GM19328 (cell line): ENCODE data around the gene SLC2A14.
"Not testable (repeated sequence)": the region's sequence is repeated elsewhere in the genome, so short reads cannot be mapped to it uniquely, and the experiment has no call there.

Source experiments
- ATAC-seq: cut with Tn5 transposase; IDR thresholded peaks from one replicate; pipeline ENCODE4 v1.9.1; 2021; ENCODE audit warnings: mild to moderate bottlenecking, moderate library complexity; ENCODE audit not compliant: unreplicated experiment

The SLC2A14 gene

GRCh38 chr12:7877420-7877819, 4.7 kb upstream of the SLC2A14 start:
- no peak for ATAC-seq

DNA sequence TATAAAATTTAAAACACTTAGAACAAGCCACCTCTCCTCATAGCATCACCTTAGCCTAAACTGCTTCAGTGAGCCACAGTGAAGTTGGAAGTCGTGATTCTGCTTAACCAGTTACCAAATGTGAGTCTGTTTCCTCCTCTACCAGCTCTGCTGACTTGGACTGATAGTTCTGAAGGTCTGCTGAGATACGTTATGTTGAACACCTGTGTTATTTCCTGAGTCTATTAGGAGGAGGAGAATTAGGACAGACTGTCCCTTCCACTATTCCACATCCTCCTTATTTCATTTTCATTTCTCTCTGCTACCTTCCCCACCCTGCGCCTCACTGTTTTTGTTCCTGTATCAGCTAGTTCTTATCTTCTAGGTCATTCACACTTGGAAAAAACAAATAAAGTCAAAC, 2.4 kb downstream of the SLC2A14 start:
- ATAC-seq = no peak

DNA sequence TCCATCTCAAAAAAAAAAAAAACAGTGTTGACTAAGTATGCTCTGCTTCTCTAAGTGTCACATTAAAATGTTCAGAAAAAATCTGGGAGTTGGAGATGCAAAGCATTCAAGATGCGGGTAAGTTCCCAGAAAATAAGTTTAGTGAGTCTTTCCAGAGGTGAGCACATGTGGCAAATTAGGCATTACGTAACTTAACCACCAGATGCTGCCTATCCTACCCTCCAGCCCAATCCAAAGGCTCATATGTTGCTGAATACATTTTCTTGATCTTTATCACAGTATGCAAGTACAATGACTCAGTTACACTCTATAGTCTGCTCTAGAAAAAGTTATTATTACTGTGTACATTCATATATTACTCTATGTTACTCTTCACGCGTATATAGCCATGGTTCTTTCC, 3.6 kb downstream of the SLC2A14 start:
- no peak for ATAC-seq

- no peak for ATAC-seq
Measured at GRCh38 chr12:7868391-7868790, 4.3 kb downstream of the SLC2A14 start.

- no peak for ATAC-seq
Measured at GRCh38 chr12:7864601-7865150, 8.0 kb downstream of the SLC2A14 start.

GRCh38 chr12:7862814-7863348, 9.8 kb downstream of the SLC2A14 start:
- ATAC-seq = not testable (repeated sequence)

- not testable (repeated sequence) for ATAC-seq
Measured at GRCh38 chr12:7862301-7862700, 10.4 kb downstream of the SLC2A14 start.

DNA sequence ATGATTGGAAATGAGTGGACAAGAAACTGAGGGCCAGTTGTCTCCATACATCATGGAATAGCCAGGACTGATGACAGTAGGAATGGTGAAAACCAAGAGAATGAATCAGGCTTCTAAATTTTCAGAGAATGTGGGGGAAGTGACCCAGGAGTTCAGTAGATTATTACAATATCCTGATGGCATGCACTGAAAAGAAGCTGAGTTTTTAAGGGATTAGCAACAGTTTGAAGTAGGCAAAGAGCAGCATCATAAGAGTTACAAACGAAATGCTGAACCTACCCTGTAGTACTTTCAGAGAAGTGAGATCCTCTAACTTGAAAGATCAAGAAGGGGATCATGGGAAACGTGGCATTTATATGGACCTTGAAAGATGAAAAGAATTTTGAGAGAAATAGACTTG, 13.2 kb downstream of the SLC2A14 start:
- ATAC-seq = no peak

GRCh38 chr12:7857971-7858370, 14.7 kb downstream of the SLC2A14 start:
- no peak for ATAC-seq

- no peak for ATAC-seq
Measured at GRCh38 chr12:7856516-7856915, 16.2 kb downstream of the SLC2A14 start.

DNA sequence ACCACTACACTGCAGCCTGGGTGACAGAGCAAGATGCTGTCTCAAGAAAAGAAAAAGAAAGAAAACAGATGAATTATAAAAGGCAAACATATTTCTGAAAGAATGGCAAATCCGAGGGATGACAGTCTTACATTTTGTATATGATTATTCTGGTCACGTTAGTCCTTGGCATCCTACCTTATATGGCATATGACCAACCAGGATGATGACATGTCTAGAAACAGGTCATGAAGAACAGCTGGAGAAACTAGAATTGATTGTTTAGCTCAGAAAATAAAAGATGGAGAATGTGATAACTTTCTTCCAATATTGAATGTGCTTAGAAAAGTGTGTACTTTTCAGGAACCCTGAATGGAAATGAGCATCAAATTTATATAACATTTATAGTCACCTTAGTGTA, 19.2 kb downstream of the SLC2A14 start:
- ATAC-seq = no peak

DNA sequence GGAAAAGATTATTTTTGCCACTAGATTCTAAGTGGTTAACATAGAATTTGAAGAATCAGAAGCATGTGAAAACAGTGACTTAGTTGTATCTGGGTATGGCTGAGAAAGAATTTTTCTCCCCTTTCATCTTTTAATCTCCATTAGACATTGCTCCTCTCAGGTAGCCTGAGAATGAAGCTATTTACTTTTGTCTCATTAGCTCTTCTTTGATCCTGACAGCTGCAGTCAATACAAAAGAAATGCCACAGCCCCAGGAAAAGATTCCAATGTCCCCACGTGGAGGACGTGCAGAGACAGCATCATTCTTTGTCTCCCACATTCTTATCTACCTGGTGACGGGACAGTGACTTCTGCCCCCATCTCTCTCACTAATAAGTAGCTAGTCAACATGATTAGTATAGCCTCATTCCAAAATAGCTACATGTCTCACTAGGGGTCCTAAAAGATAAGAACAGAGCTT, 21.1 kb downstream of the SLC2A14 start:
- not testable (repeated sequence) for ATAC-seq

GRCh38 chr12:7850099-7850498, 22.6 kb downstream of the SLC2A14 start:
- ATAC-seq = not testable (repeated sequence)

GRCh38 chr12:7848098-7848422, 24.7 kb downstream of the SLC2A14 start:
- not testable (repeated sequence) for ATAC-seq

DNA sequence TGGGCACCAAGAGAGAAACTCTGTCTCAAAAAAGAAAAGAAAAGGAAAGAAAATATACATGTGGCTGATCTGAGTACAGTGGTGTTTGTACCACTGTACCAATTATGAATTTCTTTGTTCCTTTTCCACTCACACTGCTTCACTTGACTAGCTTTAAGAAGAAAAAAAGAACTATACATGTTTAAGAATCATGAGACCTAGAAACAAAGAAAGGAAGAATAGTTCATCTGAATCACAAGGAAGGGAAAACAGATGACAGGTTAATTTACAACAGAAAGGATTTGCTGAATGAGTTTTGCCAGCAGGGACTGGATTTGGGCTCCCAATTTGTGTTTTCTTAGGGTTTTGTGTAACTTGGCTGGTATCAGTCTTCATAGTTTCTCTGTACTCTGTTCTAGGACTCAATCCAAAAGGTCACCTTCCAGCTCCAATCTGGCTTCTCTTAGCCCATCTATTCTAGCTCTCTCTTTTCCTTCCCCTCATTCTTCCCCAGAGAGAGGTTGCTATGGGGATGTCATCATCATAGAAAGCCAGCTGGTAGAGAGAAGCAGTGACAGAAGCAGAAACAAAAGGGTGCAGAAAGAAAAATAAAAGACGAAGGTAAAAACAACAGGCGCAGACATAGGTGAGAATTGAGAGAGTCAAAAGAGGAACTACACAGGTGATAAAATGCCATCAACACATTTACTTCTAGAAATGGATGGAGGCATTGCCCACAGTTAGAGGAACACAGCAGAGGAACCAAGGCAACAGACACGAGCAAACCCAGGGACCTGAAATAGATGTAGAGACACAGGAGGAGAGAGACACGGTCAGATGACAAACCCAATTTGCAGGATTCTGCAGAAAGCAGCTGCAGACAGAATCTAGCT, 25.3 kb downstream of the SLC2A14 start:
- ATAC-seq = not testable (repeated sequence)

- no peak for ATAC-seq
Measured at GRCh38 chr12:7844116-7844515, 28.6 kb downstream of the SLC2A14 start.

DNA sequence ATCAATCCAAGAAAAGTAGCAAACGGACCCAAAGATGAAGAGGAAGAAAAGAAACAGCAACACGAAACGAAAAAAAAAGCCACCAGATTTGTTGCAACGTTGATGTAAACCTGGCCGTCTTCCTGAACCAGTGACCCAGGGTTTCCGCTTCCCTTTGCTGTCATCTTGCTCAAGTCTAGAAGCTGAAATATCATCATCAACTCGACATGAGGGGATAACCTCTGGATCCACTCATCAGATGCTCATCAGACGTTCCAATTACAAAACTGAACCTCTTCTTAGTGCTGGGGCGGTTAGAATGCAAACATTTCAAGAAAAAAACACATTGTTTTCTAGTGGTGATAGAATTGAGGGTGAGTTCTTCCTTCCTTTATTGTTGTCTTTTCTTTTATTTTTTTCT, 29.1 kb downstream of the SLC2A14 start:
- ATAC-seq = not testable (repeated sequence)

GRCh38 chr12:7843149-7843548, 29.6 kb downstream of the SLC2A14 start:
- not testable (repeated sequence) for ATAC-seq

DNA sequence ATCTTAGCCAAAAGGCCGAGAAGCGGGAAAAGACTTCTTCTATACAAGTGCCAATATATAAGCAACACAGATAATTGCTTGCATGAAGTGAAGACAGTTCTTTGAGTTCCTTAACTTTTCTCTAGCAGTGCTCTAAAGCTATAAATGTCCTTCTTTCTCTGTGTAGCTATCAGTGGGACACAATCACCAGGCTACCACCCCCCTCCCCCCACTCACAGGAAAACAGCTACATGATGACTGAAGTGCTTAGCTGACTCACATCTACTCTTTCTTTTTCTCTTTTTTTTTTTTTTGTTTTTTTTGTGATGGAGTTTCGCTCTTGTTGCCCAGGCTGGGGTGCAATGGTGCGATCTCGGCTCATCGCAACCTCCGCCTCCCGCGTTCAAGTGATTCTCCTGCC, 30.3 kb downstream of the SLC2A14 start:
- not testable (repeated sequence) for ATAC-seq

- not testable (repeated sequence) for ATAC-seq
Measured at GRCh38 chr12:7839848-7840247, 32.9 kb downstream of the SLC2A14 start.

DNA sequence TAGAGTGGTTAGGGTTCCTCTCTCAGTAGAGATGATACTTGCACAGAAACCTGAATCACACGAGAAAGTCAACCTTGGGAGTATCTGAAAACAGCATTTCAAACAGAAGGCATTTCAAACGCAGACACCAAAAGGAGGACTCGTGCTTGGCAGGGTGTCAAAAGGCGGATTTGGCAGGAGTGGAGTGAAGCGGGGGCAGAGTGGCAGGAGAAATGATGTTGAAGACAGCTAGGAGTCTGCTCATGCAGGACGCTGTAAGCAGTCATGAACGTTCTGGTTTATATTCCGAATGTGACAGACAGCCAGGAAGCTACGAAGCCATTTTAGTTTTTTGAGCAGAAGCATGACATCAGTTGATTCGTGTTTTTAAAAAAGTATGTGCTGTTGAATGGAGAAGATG, 33.5 kb downstream of the SLC2A14 start:
- not testable (repeated sequence) for ATAC-seq

- no peak for ATAC-seq
Measured at GRCh38 chr12:7837366-7837765, 35.3 kb downstream of the SLC2A14 start.
